Measurements from ENCODE around the gene H2BW2. TPM values are rescaled to one million over a fixed set of nuclear protein-coding genes. Genes with fewer than 3 reads are reported as not detected.
A peak's percentile ranks its signal among the peaks of the same experiment; 100 is the strongest.
"Not testable (repeated sequence)": the region's sequence is repeated elsewhere in the genome, so short reads cannot be mapped to it uniquely, and the experiment has no call there.

H2BW2 gene
- total RNA-seq, 1 experiment from 2014 or later, result not detected

GRCh38 chrX:104013606-104014005 lies 26.1 kb upstream of the H2BW2 start, which contains the start of gene H2BW1:
TSS of gene H2BW1 (minus strand) at chrX:104013708. CDS start at chrX:104013576, 132 bp downstream.
- ATAC-seq (no peak), DNase-seq (ENCODE audit: low read depth, low spot score) (no peak)
- H3K27ac ChIP-seq (ENCODE audit: low read length), result no peak within 1 kb of the TSS
- in situ Hi-C loops (cut with HindIII; ENCODE audit: low pct_unique_long_range_greater_than_20kb, low sequenced_read_pairs) (no loop called here), intact Hi-C loops (cut with micrococcal nuclease; ENCODE audit: unreplicated experiment) (no loop called here)
- H3K9me3 ChIP-seq (ENCODE audit: control insufficient read depth, insufficient read depth, low read depth, low read length), result no peaks in the 10 kb centered on the region
- peak within 1 kb of the TSS in 1 of 2 experiments; percentile 4; a peak in 1 of 4 replicates for H3K4me3 ChIP-seq (ENCODE audit: low read depth in 2 of 2, low read length in 2 of 2)
- ChIA-PET CTCF (no interaction called here), POLR2A (no interaction called here)
- H3K36me3 ChIP-seq (ENCODE audit: control insufficient read depth, insufficient read depth, low read length), result no peaks in the 10 kb centered on the region
- BruUV-seq (replicated peaks), result no TSS peak
- H3K4me1 ChIP-seq (ENCODE audit: control insufficient read depth, insufficient read depth, low read length), result no peaks in the 10 kb centered on the region
- no peaks in the 10 kb centered on the region for H3K27me3 ChIP-seq (ENCODE audit: control insufficient read depth, insufficient read depth, low read length)
- no peak for TF ChIP-seq POLR2AphosphoS5 (IDR thresholded peaks at IDR 0.05; ENCODE audit: low read depth, low read length)
- TF ChIP-seq TCF7L2 (IDR thresholded peaks at IDR 0.05; ENCODE audit: low read depth, low read length), result no peak
- TF ChIP-seq CTCF (IDR thresholded peaks at IDR 0.05), result no peak
- no peak for TF ChIP-seq SIN3A (IDR thresholded peaks at IDR 0.05; ENCODE audit: borderline replicate concordance, insufficient read depth, low read depth, low read length)
- TF ChIP-seq REST (IDR thresholded peaks at IDR 0.05; ENCODE audit: insufficient read depth in 1 of 2, low read depth in 2 of 2, low read length in 1 of 2), result no peak

GRCh38 chrX:104015576-104015975 lies 24.2 kb upstream of the H2BW2 start:
- H3K27ac ChIP-seq (ENCODE audit: low read length); H3K4me1 ChIP-seq (ENCODE audit: control insufficient read depth, insufficient read depth, low read length); H3K36me3 ChIP-seq (ENCODE audit: control insufficient read depth, insufficient read depth, low read length); in situ Hi-C loops (cut with HindIII; ENCODE audit: low pct_unique_long_range_greater_than_20kb, low sequenced_read_pairs); POLR2A ChIA-PET; H3K9me3 ChIP-seq (ENCODE audit: control insufficient read depth, insufficient read depth, low read depth, low read length); DNase-seq (ENCODE audit: low read depth, low spot score); intact Hi-C loops (cut with micrococcal nuclease; ENCODE audit: unreplicated experiment); H3K4me3 ChIP-seq (ENCODE audit: low read depth in 2 of 2, low read length in 2 of 2); BruUV-seq (replicated peaks); ATAC-seq; H3K27me3 ChIP-seq (ENCODE audit: control insufficient read depth, insufficient read depth, low read length); CTCF ChIA-PET: not testable (repeated sequence)

- H3K4me1 ChIP-seq (ENCODE audit: control insufficient read depth, insufficient read depth, low read length), result no peaks in the 10 kb centered on the region
- TF ChIP-seq SIN3A (IDR thresholded peaks at IDR 0.05; ENCODE audit: borderline replicate concordance, insufficient read depth, low read depth, low read length), result no peak
- TF ChIP-seq POLR2AphosphoS5 (IDR thresholded peaks at IDR 0.05; ENCODE audit: low read depth, low read length), result no peak
- no peak for TF ChIP-seq CTCF (IDR thresholded peaks at IDR 0.05)
- TF ChIP-seq TCF7L2 (IDR thresholded peaks at IDR 0.05; ENCODE audit: low read depth, low read length), result no peak
- TF ChIP-seq REST (IDR thresholded peaks at IDR 0.05; ENCODE audit: insufficient read depth in 1 of 2, low read depth in 2 of 2, low read length in 1 of 2), result no peak
- H3K9me3 ChIP-seq (ENCODE audit: control insufficient read depth, insufficient read depth, low read depth, low read length), result no peaks in the 10 kb centered on the region
- in situ Hi-C loops (cut with HindIII; ENCODE audit: low pct_unique_long_range_greater_than_20kb, low sequenced_read_pairs), result no loop called here
- no peaks in the 10 kb centered on the region for H3K36me3 ChIP-seq (ENCODE audit: control insufficient read depth, insufficient read depth, low read length)
- DNase-seq (ENCODE audit: low read depth, low spot score), result no peak
- no peak for ATAC-seq
- peaks cover 5% of the 10 kb centered on the region; the same call in 1 of the 2 replicates for H3K27me3 ChIP-seq (ENCODE audit: control insufficient read depth, insufficient read depth, low read length)
- ChIA-PET POLR2A (no interaction called here), CTCF (no interaction called here)
- intact Hi-C loops (cut with micrococcal nuclease; ENCODE audit: unreplicated experiment), result no loop called here
- no peak overlapping the region for H3K4me3 ChIP-seq (ENCODE audit: low read depth in 2 of 2, low read length in 2 of 2)
- no peak overlapping the region for H3K27ac ChIP-seq (ENCODE audit: low read length)
- BruUV-seq (replicated peaks), result no TSS peak
Observed at GRCh38 chrX:104018126-104018525, 21.6 kb upstream of the H2BW2 start.

All from Panc1 (cell line).